GM18867 (cell line): ENCODE data around the gene DVL1.
"Not testable (repeated sequence)": the region's sequence is repeated elsewhere in the genome, so short reads cannot be mapped to it uniquely, and the experiment has no call there.

Experiments
- ATAC-seq: cut with Tn5 transposase; IDR thresholded peaks from one replicate; pipeline ENCODE4 v1.9.1; 2021; ENCODE audit warnings: mild to moderate bottlenecking, moderate library complexity; ENCODE audit not compliant: unreplicated experiment

The DVL1 gene

GRCh38 chr1:1373815-1374588, 24.8 kb upstream of the DVL1 start:
- ATAC-seq = no peak

- no peak for ATAC-seq
Observed at GRCh38 chr1:1373051-1373814, 24.0 kb upstream of the DVL1 start.

- no peak for ATAC-seq
Observed at GRCh38 chr1:1371746-1372711, 22.8 kb upstream of the DVL1 start.

- ATAC-seq = no peak
Observed at GRCh38 chr1:1371364-1371745, 22.1 kb upstream of the DVL1 start.

- ATAC-seq = no peak
Observed at GRCh38 chr1:1370771-1371300, 21.6 kb upstream of the DVL1 start.

GRCh38 chr1:1370094-1370493, 20.9 kb upstream of the DVL1 start:
- ATAC-seq = not testable (repeated sequence)

- no peak for ATAC-seq
Observed at GRCh38 chr1:1367315-1367714, 18.1 kb upstream of the DVL1 start.

GRCh38 chr1:1366699-1367066, 17.5 kb upstream of the DVL1 start:
- ATAC-seq = no peak

GRCh38 chr1:1365875-1366698, 16.9 kb upstream of the DVL1 start:
- no peak for ATAC-seq

GRCh38 chr1:1364266-1364665, 15.0 kb upstream of the DVL1 start:
- ATAC-seq = no peak

GRCh38 chr1:1361982-1362423, 12.8 kb upstream of the DVL1 start:
- ATAC-seq = no peak

- ATAC-seq = no peak
Observed at GRCh38 chr1:1361233-1361981, 12.2 kb upstream of the DVL1 start.

GRCh38 chr1:1360506-1361169, 11.4 kb upstream of the DVL1 start:
- ATAC-seq = no peak

- no peak for ATAC-seq
Observed at GRCh38 chr1:1359664-1360468, 10.6 kb upstream of the DVL1 start.

GRCh38 chr1:1359308-1359663, 10.1 kb upstream of the DVL1 start:
- no peak for ATAC-seq

- no peak for ATAC-seq
Observed at GRCh38 chr1:1358433-1359271, 9.4 kb upstream of the DVL1 start, which contains the start of gene MXRA8. Gene MXRA8 (minus strand): TSS chr1:1358555. CDS start chr1:1358504, 51 bp downstream.

- ATAC-seq = no peak
Observed at GRCh38 chr1:1357871-1358432, 8.7 kb upstream of the DVL1 start.
